Activated CD8-positive, alpha-beta memory T cell treated with anti-CD3 and anti-CD28 coated beads, Interleukin-2, amount 50 U/mL, for 24 hours (primary cell): ENCODE measurements around the gene EPHB4.

Experiments
- DNase-seq: peaks from one replicate; pipeline ENCODE4 v3.0.0-alpha.2; 2020; ENCODE audit errors: extremely low read depth

Gene EPHB4

GRCh38 chr7:100854146-100854895 lies 27.0 kb upstream of the EPHB4 start:
- DNase-seq: no peak

GRCh38 chr7:100852048-100852872 lies 24.9 kb upstream of the EPHB4 start, which contains the start of gene SLC12A9:
Gene SLC12A9 (plus strand): TSS chr7:100852713. CDS start chr7:100854198, 1,485 bp downstream.
- DNase-seq: peak; percentile 64

GRCh38 chr7:100847360-100847759 lies 20.0 kb upstream of the EPHB4 start:
- DNase-seq: no peak

GRCh38 chr7:100840470-100841100 lies 13.3 kb upstream of the EPHB4 start:
- DNase-seq: no peak

- DNase-seq: no peak
These were observed 12.0 kb upstream of the EPHB4 start for GRCh38 chr7:100839361-100839760.

DNA sequence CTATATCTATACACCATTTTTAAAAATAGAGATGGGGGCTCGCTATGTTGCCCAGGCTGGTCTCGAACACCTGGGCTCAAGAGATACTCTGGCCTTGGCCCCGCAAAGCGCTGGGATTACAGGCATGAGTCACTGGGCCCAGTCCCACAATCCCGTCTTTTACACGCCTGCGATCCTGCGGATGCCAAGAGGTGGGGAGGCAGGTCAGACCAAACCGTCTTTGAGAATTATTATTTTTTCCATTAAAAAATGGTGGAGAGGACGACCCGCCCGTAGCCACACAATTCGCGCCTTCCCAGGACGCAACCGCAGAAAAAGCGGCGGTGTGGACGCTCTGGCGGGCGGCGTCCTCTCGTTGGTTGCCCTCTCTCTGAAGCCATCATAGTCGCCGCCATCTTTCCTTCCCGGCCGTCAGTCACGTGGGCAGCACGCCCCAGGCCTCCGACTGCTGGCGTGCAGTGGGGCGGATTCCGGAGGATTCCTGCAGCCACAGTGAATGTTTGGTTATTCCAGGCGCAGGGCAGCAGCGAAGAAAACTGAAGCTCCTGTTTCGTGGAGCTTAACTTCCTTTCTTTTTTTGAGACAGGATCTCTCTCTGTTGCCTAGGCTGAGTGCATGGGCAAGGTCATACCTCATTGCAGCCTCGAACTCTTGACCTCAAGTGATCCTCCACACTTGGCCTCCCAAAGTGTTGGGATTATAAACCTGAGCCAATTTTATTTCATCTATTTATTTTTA lies 9.9 kb upstream of the EPHB4 start:
- peak; percentile 56 for DNase-seq

GRCh38 chr7:100836812-100837098 lies 9.4 kb upstream of the EPHB4 start:
- no peak for DNase-seq

DNA sequence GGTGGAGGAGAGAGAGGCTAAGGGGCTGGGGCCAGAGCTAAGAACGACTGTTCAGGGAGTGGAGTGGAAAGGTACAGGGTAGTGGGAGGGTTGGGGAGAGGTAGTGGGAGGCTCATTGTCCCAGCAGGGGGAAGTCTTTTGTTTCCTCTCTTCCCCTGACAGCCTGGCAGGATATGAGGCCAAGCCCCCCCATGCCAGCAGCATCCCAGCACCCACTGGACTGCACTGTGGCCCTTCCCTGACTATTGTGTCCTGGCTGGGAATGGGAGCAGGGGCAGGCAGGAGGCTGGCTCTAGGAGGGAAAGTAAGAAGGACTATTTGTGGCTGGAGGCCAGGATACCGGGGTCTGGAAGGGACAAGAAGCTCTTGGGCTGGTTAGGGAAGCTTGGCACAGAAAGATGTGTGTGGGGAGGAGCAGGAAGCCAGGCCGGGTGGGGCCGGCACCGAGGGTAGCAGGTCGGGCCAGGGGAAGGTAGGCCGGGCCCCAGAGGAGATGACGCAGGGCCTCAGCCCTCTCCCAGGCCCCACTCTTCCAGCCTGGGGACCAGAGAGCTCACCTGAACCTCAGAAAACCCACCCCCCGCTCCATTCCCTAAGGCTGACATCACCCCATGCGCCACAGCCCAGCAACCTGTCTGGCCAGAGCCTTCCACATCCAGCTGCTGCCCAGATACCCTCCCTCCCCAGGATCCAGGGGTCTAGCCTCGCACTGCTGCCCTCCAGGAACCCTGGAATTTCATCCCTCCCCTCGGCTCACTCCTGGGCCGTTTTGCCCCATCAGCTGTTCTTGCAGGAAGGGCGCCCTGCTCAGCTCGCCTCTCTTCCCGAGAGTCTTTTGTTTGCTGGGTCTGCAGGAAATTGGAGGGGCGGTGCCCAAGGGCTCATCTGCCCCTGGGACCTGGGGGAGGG lies 8.8 kb upstream of the EPHB4 start:
- DNase-seq: no peak

DNA sequence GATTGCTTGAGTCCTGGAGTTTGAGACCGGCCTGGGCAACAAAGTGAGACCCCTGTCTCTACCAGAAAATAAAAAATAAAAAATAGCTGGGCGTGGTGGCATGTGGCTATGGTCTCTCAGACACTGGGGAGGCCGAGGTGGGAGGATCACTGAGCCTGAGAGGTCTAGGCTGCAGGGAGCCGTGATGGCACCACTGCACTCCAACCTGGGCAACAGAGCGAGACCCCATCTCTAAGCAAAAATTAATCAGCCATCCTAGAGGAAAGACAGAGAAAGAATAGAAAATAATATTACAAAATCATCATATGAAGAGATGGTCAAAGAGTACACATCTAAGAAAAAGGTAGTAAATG lies 4.9 kb upstream of the EPHB4 start:
- no peak for DNase-seq

DNA sequence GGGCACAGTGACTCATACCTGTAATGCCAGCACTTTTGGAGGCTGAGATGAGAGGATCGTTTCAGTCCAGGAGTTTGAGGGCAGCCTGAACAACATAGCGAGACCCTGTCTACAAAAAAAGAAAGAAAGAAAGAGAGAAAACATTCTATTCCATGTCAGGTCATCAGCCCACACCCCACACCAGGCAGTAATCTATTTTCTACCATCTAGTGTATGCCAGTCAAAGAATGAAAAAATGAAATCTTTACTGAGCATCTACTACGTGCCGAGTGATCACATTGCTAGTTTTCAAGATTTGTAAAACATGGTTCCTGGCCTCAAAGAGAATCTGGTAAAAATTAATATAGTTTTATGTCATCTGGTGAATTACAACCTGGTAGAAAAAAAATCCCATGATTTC lies 3.1 kb upstream of the EPHB4 start:
- DNase-seq: no peak

- no peak for DNase-seq
These were observed 1.9 kb upstream of the EPHB4 start for GRCh38 chr7:100829150-100829716.

DNA sequence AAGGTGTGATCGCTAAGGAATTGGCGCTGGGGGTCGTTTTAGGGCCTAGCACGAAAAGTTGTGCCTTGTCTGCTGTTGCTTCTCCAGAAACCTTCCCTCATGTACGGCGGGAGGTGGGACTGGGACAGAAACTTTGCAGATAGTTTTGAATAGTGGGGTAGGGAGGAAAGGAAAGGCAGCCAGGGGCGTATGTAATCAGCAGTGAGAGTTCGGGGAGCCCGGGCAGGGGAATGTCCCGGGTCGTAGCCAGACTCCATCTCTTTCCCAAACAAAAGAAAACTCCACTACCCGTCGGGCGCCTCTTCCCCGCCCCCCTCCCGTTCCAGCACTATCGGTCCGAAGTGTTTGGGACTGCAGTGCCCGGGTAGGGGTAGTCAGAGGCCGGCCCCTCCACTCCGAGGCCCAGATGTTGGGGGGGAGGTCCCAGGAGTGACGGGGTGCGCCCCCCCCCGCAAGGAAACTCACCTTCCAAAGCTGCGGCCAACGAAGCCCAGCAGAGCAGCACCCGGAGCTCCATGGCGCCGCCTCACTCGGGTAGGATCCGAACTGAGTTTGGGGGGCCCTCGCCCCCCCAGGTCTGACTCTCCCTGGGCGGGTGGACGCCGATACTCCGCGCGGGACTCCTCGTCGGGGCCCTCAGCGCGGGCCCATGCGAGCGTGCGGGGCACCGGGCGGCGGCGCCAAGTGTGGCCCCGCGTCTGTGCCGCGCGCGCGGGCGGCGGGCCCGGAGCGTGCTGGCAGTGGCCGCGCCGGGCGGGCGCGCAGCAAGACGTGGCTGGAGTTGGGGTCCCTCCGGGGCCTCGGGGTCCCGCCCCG lies 601 bp downstream of the EPHB4 start:
- DNase-seq: no peak

GRCh38 chr7:100825751-100826513 lies 1.4 kb downstream of the EPHB4 start:
- DNase-seq: no peak

DNA sequence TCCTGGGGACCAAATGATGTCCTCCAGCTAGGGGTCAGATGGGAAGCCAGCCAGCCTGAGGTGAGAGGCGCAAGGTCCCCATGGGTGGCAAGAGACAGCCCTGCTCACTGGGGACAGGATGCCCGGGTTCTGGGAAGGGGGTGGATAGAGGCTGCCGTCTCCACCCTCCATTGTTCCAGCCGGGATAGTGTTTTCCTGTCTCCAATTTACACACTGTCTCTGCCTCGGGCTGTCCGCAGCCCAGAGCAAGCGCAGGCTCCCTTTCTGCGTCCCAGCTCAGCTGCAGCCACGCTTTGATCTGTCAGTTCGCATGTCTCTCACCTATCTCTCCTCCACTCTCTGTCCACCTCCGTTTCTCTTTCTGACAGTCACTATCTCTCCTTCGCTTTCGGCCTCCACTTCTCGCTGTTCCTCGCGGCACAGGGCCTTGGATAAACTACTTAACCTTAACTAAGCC lies 2.1 kb downstream of the EPHB4 start:
- DNase-seq: no peak

DNA sequence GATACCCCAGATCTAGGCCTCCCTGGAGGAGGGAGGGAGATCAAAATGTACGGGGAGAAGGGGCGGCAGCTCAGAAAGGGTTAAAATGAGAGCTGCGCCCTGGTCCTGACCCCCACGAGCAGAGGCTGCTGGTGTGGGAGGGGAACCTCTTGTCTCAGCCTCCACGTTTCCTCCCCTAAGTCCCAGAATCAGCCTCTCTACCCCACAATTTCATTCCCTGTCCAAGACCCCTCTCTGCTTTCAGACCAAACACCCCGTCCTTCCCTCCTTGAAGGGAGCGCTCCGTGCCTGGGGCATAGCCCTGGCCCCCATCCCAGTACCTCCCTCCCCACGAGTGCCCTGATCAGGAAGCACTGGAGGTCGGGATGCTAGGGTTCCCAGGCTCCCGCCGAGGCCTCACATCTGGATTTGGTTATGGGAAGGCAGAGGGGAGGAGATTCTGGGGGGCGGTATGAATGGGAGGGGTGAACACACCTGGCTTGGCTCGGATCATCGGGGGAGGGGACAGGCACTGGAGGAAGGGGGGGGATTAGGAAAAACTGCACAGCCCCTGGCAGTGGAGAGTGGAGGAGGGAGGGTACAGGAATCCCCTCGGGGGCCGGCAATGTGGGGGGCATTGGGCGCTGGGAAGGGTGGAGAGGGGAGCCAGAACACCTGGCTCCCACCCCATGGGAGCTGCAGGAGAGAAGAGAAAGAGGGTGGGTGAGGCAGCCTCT lies 2.7 kb downstream of the EPHB4 start:
- DNase-seq: no peak

DNA sequence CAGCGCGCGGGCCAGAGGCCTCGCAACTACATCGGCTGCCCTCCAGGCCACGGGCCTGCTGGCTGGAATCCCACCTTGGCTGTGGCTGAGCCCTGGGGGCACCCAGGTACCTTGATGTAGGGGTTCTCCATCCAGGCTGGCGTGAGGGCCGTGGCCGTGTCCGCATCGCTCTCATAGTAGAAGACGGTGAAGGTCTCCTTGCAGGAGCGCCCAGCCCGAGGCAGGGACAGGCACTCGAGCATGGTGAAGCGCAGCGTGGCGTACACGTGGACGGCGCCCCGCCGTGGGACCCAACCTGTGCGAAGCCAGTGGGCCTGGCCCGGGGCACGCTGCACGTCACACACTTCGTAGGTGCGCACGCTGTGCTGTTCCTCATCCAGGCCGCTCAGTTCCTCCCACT lies 3.8 kb downstream of the EPHB4 start:
- DNase-seq: no peak

DNA sequence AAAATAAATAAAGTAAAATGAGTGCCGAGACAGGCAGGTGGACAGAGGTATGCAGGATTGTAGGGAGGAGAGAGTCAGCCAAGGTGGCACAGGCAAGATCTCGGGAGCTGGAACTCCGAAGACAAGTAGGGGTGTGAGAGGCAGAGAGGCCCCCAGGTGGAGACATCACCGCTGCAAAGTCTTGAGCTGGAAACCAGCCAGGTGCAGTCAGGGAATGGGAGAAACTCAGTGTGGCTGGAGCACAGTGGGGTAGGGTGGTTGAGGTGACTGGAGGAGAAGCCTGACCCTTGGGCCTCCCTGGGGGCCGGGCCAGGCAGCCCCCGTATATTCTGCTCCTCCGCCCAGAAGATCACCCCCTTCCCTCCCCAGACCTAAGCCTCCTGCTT lies 4.2 kb downstream of the EPHB4 start:
- no peak for DNase-seq
